Activated naive CD8-positive, alpha-beta T cell treated with anti-CD3 and anti-CD28 coated beads, Interleukin-2, amount 50 U/mL, for 16 hours (primary cell): Measurements from ENCODE around the gene TYMP.

Experiments
- DNase-seq: peaks from one replicate; pipeline ENCODE4 v3.0.0-alpha.2; 2020; ENCODE audit warnings: low read depth, low spot score

Gene TYMP

DNA sequence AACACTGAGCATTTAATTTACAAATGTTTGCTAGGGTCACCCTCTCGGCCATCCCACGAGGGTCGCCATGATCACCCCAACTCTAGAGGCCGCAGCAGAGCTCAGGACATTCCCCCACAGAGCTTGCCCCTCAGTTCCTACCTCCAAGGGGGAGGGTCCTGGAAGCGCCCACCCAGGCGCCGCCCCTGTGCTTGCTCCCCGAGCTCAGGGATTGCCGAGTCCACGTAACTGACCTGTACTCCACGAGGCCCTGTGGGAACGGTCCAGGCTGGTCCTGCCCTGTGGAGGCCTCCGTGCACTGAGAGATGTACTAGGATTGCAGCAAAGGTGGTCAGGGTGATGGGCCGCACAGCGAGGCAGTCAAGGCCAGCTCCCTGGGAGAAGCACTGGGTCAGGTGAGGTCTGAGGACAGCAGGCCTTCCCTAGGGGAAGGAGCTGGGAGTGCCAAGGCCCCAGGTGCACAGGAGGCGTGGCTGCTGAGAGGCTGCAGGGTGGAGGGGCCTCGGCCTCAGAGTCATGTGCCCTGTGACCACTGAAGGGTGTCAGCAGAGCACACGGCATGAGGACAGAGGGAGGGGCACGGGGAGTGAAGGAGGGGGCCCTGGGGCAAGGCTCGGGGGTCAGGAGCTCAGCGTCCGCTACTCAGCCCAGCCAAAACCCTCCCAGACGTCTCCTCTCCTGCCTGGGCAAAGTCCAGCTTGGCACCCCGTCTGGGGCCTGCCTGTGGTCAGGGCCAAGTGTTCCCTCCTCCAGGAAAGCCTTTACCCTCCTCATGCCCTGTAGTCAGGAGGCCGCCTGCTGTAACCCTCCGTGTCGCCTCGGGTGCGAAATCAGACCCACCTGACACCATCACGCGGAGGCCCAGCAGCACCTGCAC, 45.6 kb downstream of the TYMP start:
- DNase-seq: no peak

DNA sequence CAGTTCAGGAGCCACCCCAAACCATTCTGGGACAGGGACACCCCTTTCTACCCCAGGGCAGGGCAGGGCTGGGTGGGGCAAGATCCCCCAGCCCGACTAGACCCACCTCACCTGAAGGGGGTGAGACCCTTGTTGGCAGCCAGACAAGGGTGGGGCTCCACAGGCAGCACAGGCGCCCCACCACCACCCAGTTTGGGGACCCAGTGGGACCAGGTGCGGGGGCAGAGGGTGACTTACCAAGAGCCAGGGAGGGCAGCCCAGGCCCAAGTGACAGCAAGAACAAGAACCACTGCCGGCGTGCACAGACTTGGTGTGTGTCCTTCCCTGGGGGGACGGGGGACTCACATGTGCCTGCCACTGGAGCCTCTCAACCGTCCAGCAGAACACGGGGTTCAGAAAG, 46.3 kb downstream of the TYMP start:
- DNase-seq: no peak

DNA sequence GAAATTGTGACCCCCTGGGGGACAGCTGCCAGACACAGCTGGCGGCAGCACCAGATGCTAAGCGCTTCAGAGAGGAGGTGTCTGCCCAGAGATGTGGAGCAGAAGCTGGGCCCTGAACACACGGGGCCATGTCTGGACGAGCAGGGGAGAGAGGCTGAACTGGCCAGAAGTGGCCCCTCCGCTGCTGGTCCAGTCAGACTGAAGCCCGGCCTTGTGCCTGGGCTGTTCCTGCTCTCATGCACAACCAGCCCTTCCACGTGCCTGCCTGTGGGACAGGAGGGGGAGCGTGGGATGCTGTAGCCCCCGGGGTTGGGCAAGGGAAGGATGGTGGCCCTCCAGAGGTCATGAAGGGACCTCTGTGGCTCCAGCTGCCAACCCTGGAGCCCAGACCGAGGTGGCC, 46.7 kb downstream of the TYMP start:
- no peak for DNase-seq

DNA sequence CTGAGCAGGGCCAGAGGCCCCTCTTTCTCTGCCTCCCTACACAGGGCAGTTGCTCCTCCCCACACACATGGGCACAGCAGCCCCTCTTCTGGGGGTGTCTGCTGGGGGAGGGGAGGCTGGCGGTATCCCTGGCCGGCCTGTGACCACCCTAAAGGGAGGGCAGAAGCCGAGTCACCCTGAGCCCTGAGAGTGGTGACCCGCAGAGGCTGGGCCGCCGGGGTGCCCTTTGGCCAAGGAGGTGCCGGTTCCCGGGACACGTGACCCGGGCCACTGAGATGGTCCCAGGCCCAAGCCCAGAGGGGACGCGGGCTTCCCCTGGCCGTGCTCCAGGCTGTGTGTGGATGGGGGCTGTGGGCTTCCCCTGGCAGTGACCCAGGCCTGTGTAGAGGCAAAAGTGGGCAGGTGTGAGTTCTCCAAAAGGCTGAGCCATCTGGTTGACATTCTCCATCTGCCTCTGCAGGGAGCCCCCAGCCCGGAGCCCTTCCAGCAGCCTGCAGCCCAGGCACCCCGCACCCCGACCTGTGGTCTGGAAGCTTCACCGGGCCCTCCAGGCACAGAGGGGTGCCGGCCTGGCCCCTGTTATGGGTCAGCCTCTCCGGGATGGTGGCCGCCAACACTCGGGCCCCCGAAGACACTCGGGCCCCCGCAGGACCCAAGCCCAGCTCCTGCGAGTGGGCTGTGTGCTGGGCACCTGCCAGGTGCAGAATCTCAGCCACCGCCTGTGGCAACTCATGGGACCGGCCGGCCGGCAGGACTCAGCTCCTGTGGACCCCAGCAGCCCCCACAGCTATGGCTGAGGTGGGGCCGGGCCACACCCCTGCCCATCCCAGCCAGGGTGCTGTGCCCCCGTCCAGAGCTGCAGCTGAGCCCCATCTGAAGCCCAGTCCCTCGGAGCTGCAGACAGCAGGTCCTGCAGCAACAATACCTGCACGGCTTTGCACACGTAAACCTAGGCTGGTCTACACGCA, 47.4 kb downstream of the TYMP start:
- no peak for DNase-seq

DNA sequence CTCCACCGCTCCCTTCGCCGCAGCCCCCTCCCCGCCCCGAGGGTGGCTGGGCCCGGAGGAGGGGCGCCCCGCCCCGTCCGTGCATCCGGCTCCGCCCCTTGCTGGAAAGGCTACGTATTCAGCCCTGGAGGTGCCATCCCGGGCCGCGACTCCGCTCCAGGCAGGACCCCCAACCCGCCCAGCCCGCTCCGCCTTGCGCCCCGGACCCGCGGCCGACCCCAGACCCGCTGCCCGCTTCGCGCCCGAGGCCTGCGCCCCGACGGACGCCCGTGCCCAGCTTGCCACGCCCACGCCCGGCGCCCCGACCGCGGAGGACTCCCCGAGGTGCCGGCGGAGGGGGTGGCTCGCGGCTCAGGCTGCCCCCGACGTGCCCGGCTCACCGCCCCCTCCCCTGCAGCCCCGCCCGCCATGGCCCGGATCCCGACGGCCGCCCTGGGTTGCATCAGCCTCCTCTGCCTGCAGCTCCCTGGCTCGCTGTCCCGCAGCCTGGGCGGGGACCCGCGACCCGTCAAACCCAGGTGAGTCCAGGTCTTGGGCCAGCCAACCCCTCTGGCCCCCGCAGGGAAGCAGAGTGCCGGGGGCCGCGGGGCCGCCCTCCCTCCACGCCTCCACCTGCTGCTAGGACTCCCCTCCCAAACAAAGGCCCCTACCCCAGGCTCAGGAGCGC, 48.2 kb downstream of the TYMP start, which contains the start of gene ADM2:
Gene ADM2 (plus strand): TSS at position 104 of the 667 bp plus-strand sequence. CDS start 305 bp downstream, at position 409.
- no peak for DNase-seq

- no peak for DNase-seq
Observed at GRCh38 chr22:50481045-50481439, 48.8 kb downstream of the TYMP start.

GRCh38 chr22:50479721-50480120, 50.1 kb downstream of the TYMP start:
- no peak for DNase-seq

- no peak for DNase-seq
Observed at GRCh38 chr22:50477923-50478322, 51.9 kb downstream of the TYMP start.

GRCh38 chr22:50476868-50477267, 52.9 kb downstream of the TYMP start:
- no peak for DNase-seq
